ENCODE data around the gene GPD1L.
"Not testable (repeated sequence)": the region's sequence is repeated elsewhere in the genome, so short reads cannot be mapped to it uniquely, and the experiment has no call there.

GPD1L gene

GRCh38 chr3:32180141-32180784 is 73.8 kb downstream of the GPD1L start:
- no peak overlapping the region for H3K27ac ChIP-seq (ENCODE audit: low read length)
- H3K27me3 ChIP-seq (ENCODE audit: control insufficient read depth, insufficient read depth, low read length) = no peaks in the 10 kb centered on the region
- no peak overlapping the region for H3K4me3 ChIP-seq (ENCODE audit: low read length)
- H3K9me3 ChIP-seq (ENCODE audit: control insufficient read depth, insufficient read depth, low read length) = no peaks in the 10 kb centered on the region
- DNase-seq (ENCODE audit: low read depth, low spot score) = no peak
- H3K36me3 ChIP-seq (ENCODE audit: control insufficient read depth, insufficient read depth, low read length) = no peaks in the 10 kb centered on the region
- WGBS (ENCODE audit: insufficient coverage, insufficient read length) = no CpG with 5 or more reads among the region's 7 CpGs
- no peaks in the 10 kb centered on the region; the same call in 1 of the 2 replicates for H3K4me1 ChIP-seq (ENCODE audit: control insufficient read depth, insufficient read depth, low read length)

DNA sequence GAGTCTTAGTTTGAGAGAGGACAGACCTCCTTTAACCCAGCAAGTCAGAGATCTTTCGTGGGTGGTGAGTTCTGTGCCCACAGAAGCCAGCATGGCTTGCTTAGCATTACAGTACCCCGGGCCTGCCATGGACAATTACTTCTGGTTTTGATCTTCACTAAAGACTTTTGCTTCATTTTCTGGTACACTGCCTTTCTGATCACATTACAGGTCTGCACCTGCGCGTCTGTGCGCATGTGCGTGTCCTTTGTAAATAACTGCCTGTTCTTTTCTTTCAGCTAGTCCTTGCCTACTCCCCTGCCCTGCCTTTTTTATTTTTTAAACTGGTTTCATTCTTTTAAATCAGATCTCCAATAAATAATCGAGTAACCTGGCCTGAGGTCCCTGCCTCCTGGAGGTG is 74.9 kb downstream of the GPD1L start:
- Histone ChIP-seq H3K27ac (ENCODE audit: low read length) (no peak overlapping the region), H3K4me3 (ENCODE audit: low read length) (no peak overlapping the region), H3K36me3 (ENCODE audit: control insufficient read depth, insufficient read depth, low read length) (no peaks in the 10 kb centered on the region), H3K4me1 (ENCODE audit: control insufficient read depth, insufficient read depth, low read length) (no peaks in the 10 kb centered on the region; the same call in 1 of the 2 replicates), H3K9me3 (ENCODE audit: control insufficient read depth, insufficient read depth, low read length) (no peaks in the 10 kb centered on the region), H3K27me3 (ENCODE audit: control insufficient read depth, insufficient read depth, low read length) (no peaks in the 10 kb centered on the region)
- no peak for DNase-seq (ENCODE audit: low read depth, low spot score)
- no CpG with 5 or more reads among the region's 7 CpGs for WGBS (ENCODE audit: insufficient coverage, insufficient read length)

- 100% methylated on average over 2 of the region's 6 CpGs for WGBS (ENCODE audit: insufficient coverage, insufficient read length)
- DNase-seq (ENCODE audit: low read depth, low spot score) = no peak
- Histone ChIP-seq H3K36me3 (ENCODE audit: control insufficient read depth, insufficient read depth, low read length) (no peaks in the 10 kb centered on the region), H3K4me3 (ENCODE audit: low read length) (no peak overlapping the region), H3K27ac (ENCODE audit: low read length) (no peak overlapping the region), H3K27me3 (ENCODE audit: control insufficient read depth, insufficient read depth, low read length) (no peaks in the 10 kb centered on the region), H3K4me1 (ENCODE audit: control insufficient read depth, insufficient read depth, low read length) (no peaks in the 10 kb centered on the region; the same call in 1 of the 2 replicates), H3K9me3 (ENCODE audit: control insufficient read depth, insufficient read depth, low read length) (no peaks in the 10 kb centered on the region)
Measured at GRCh38 chr3:32181796-32182195, 75.4 kb downstream of the GPD1L start.

GRCh38 chr3:32184187-32184730 is 77.8 kb downstream of the GPD1L start:
- Histone ChIP-seq H3K36me3 (ENCODE audit: control insufficient read depth, insufficient read depth, low read length) (no peaks in the 10 kb centered on the region), H3K4me3 (ENCODE audit: low read length) (no peak overlapping the region), H3K4me1 (ENCODE audit: control insufficient read depth, insufficient read depth, low read length) (no peaks in the 10 kb centered on the region), H3K9me3 (ENCODE audit: control insufficient read depth, insufficient read depth, low read length) (no peaks in the 10 kb centered on the region), H3K27ac (ENCODE audit: low read length) (no peak overlapping the region), H3K27me3 (ENCODE audit: control insufficient read depth, insufficient read depth, low read length) (no peaks in the 10 kb centered on the region)
- no CpG with 5 or more reads among the region's 3 CpGs for WGBS (ENCODE audit: insufficient coverage, insufficient read length)
- no peak for DNase-seq (ENCODE audit: low read depth, low spot score)

DNA sequence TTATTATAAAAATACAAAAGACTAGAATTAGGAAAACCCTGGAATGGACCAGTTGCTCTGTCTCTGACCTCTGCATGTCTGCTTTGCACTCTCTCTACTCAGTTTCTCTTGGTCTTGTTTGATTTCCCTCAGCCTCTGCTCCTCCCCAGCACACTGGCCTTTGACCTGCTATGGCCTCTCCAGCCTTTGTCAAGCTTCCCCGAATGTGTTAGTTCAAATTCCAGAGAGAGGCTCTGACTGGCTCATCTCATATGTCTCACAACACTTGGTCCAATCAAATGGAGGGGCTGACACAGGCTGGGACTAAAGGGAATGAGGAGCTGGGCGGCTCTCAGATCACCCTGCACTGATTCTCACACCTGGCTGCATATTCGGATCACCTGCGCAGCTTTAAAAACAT is 79.7 kb downstream of the GPD1L start:
- H3K4me3 ChIP-seq (ENCODE audit: low read length) = no peak overlapping the region
- no CpG with 5 or more reads among the region's 4 CpGs for WGBS (ENCODE audit: insufficient coverage, insufficient read length)
- no peaks in the 10 kb centered on the region for H3K9me3 ChIP-seq (ENCODE audit: control insufficient read depth, insufficient read depth, low read length)
- H3K4me1 ChIP-seq (ENCODE audit: control insufficient read depth, insufficient read depth, low read length) = peaks cover 2% of the 10 kb centered on the region; the same call in 1 of the 2 replicates
- no peak overlapping the region for H3K27ac ChIP-seq (ENCODE audit: low read length)
- H3K27me3 ChIP-seq (ENCODE audit: control insufficient read depth, insufficient read depth, low read length) = no peaks in the 10 kb centered on the region
- no peaks in the 10 kb centered on the region for H3K36me3 ChIP-seq (ENCODE audit: control insufficient read depth, insufficient read depth, low read length)
- no peak for DNase-seq (ENCODE audit: low read depth, low spot score)

DNA sequence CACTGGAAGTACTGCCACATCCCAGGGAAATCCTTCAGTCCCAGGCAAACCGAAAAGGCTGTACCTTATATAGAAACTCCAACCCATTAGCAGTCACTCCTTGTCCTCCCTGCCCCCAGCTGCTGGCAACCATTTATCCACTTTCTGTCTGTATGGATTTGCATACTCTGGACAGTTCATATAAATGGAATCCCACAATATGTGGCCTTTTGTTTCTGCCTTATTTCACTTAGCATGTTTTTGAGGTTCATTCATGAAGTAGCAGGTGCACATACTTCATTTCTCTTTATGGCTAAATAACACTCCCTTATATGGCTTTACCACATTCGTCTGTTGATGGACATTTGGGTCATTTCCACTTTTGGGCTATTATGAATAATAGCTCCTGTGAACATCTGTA is 80.5 kb downstream of the GPD1L start:
- no peak overlapping the region for H3K4me3 ChIP-seq (ENCODE audit: low read length)
- H3K27me3 ChIP-seq (ENCODE audit: control insufficient read depth, insufficient read depth, low read length) = no peaks in the 10 kb centered on the region
- H3K27ac ChIP-seq (ENCODE audit: low read length) = no peak overlapping the region
- H3K4me1 ChIP-seq (ENCODE audit: control insufficient read depth, insufficient read depth, low read length) = peaks cover 2% of the 10 kb centered on the region; the same call in 1 of the 2 replicates
- no peaks in the 10 kb centered on the region for H3K36me3 ChIP-seq (ENCODE audit: control insufficient read depth, insufficient read depth, low read length)
- H3K9me3 ChIP-seq (ENCODE audit: control insufficient read depth, insufficient read depth, low read length) = no peaks in the 10 kb centered on the region
- WGBS (ENCODE audit: insufficient coverage, insufficient read length) = no CpG with 5 or more reads among the region's 2 CpGs
- DNase-seq (ENCODE audit: low read depth, low spot score) = no peak

GRCh38 chr3:32189693-32190092 is 83.3 kb downstream of the GPD1L start:
- H3K27ac ChIP-seq (ENCODE audit: low read length) = no peak overlapping the region
- H3K9me3 ChIP-seq (ENCODE audit: control insufficient read depth, insufficient read depth, low read length) = no peaks in the 10 kb centered on the region
- peaks cover 2% of the 10 kb centered on the region; the same call in 1 of the 2 replicates for H3K4me1 ChIP-seq (ENCODE audit: control insufficient read depth, insufficient read depth, low read length)
- DNase-seq (ENCODE audit: low read depth, low spot score) = no peak
- no CpG with 5 or more reads among the region's 3 CpGs for WGBS (ENCODE audit: insufficient coverage, insufficient read length)
- no peaks in the 10 kb centered on the region for H3K36me3 ChIP-seq (ENCODE audit: control insufficient read depth, insufficient read depth, low read length)
- no peaks in the 10 kb centered on the region for H3K27me3 ChIP-seq (ENCODE audit: control insufficient read depth, insufficient read depth, low read length)
- H3K4me3 ChIP-seq (ENCODE audit: low read length) = no peak overlapping the region

DNA sequence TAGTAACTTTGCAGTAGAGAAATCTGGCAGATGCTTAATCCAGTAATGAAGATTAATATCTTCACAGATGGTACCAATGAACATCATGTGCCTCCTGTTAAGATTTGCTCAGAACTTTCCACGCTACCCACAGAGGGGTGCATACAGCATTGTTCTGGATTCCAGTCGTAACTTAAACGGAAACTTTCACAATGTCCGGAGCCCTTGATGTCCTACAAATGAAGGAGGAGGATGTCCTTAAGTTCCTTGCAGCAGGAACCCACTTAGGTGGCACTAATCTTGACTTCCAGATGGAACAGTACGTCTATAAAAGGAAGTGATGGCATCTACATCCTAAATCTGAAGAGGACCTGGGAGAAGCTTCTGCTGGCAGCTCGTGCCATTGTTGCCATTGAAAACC is 84.1 kb downstream of the GPD1L start:
- not testable (repeated sequence) for H3K4me1 ChIP-seq (ENCODE audit: control insufficient read depth, insufficient read depth, low read length); DNase-seq (ENCODE audit: low read depth, low spot score); H3K27me3 ChIP-seq (ENCODE audit: control insufficient read depth, insufficient read depth, low read length); H3K9me3 ChIP-seq (ENCODE audit: control insufficient read depth, insufficient read depth, low read length); H3K36me3 ChIP-seq (ENCODE audit: control insufficient read depth, insufficient read depth, low read length); H3K27ac ChIP-seq (ENCODE audit: low read length); H3K4me3 ChIP-seq (ENCODE audit: low read length)
- WGBS (ENCODE audit: insufficient coverage, insufficient read length) = no CpG with 5 or more reads among the region's 6 CpGs

DNA sequence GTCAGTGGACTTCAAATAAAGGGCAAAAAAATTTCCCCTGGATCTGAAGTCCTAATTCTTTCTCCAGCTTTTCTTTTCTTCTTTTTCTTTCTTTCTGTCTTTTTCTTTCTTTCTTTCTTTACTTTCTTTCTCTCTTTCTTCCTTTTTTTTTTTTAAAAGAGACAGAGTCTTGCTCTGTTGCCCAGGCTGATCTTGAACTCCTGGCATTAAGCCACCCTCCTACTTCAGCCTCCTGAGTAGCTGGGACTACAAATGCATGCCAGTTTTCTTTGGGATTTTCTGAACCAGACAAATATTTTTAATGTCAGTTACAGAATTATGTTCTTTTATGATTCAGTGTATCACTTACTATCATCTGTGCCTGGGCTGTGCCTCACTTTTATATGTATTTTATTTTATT is 86.7 kb downstream of the GPD1L start:
- Histone ChIP-seq H3K4me1 (ENCODE audit: control insufficient read depth, insufficient read depth, low read length) (peaks cover 2% of the 10 kb centered on the region; the same call in 1 of the 2 replicates), H3K27me3 (ENCODE audit: control insufficient read depth, insufficient read depth, low read length) (no peaks in the 10 kb centered on the region), H3K4me3 (ENCODE audit: low read length) (no peak overlapping the region), H3K27ac (ENCODE audit: low read length) (no peak overlapping the region), H3K36me3 (ENCODE audit: control insufficient read depth, insufficient read depth, low read length) (no peaks in the 10 kb centered on the region), H3K9me3 (ENCODE audit: control insufficient read depth, insufficient read depth, low read length) (no peaks in the 10 kb centered on the region)
- no peak for DNase-seq (ENCODE audit: low read depth, low spot score)

DNA sequence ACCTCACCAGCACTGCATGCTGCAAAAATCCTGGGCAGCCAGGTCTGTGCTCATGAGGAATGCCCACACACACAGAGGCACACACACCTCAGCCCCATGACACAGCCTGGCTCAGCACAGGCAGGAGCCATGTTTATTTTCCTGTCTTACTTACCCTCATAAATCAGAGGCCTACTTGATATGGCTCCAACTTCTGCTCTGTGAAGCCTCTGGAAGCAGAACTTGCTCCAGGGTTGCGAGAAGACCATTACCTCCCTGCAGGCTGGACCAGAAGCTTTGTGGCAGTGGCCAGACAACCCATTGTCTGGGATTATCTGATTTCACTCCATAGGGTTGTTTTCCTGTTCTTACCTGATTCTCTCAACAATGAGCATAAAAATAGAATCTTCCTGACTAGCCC is 88.2 kb downstream of the GPD1L start:
- H3K27ac ChIP-seq (ENCODE audit: low read length) = no peak overlapping the region
- H3K36me3 ChIP-seq (ENCODE audit: control insufficient read depth, insufficient read depth, low read length) = no peaks in the 10 kb centered on the region
- H3K4me3 ChIP-seq (ENCODE audit: low read length) = no peak overlapping the region
- no CpG with 5 or more reads among the region's 1 CpG for WGBS (ENCODE audit: insufficient coverage, insufficient read length)
- DNase-seq (ENCODE audit: low read depth, low spot score) = no peak
- H3K27me3 ChIP-seq (ENCODE audit: control insufficient read depth, insufficient read depth, low read length) = no peaks in the 10 kb centered on the region
- H3K4me1 ChIP-seq (ENCODE audit: control insufficient read depth, insufficient read depth, low read length) = peaks cover 1% of the 10 kb centered on the region; the same call in 1 of the 2 replicates
- H3K9me3 ChIP-seq (ENCODE audit: control insufficient read depth, insufficient read depth, low read length) = no peaks in the 10 kb centered on the region

GRCh38 chr3:32195995-32196540 is 89.6 kb downstream of the GPD1L start:
- DNase-seq (ENCODE audit: low read depth, low spot score) = no peak
- WGBS (ENCODE audit: insufficient coverage, insufficient read length) = no CpG with 5 or more reads among the region's 4 CpGs

More at GRCh38 chr3:32195995-32196540, 89.6 kb downstream of the GPD1L start:
- no peaks in the 10 kb centered on the region for H3K27me3 ChIP-seq (ENCODE audit: control insufficient read depth, insufficient read depth, low read length)
- H3K4me3 ChIP-seq (ENCODE audit: low read length) = no peak overlapping the region
- H3K9me3 ChIP-seq (ENCODE audit: control insufficient read depth, insufficient read depth, low read length) = no peaks in the 10 kb centered on the region
- H3K4me1 ChIP-seq (ENCODE audit: control insufficient read depth, insufficient read depth, low read length) = no peaks in the 10 kb centered on the region
- no peak overlapping the region for H3K27ac ChIP-seq (ENCODE audit: low read length)
- no peaks in the 10 kb centered on the region for H3K36me3 ChIP-seq (ENCODE audit: control insufficient read depth, insufficient read depth, low read length)
